Measurements from ENCODE around the gene OR8B3.
"Not testable (repeated sequence)": the region's sequence is repeated elsewhere in the genome, so short reads cannot be mapped to it uniquely, and the experiment has no call there.

Gene OR8B3, protein sequence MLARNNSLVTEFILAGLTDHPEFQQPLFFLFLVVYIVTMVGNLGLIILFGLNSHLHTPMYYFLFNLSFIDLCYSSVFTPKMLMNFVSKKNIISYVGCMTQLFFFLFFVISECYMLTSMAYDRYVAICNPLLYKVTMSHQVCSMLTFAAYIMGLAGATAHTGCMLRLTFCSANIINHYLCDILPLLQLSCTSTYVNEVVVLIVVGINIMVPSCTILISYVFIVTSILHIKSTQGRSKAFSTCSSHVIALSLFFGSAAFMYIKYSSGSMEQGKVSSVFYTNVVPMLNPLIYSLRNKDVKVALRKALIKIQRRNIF

DNA sequence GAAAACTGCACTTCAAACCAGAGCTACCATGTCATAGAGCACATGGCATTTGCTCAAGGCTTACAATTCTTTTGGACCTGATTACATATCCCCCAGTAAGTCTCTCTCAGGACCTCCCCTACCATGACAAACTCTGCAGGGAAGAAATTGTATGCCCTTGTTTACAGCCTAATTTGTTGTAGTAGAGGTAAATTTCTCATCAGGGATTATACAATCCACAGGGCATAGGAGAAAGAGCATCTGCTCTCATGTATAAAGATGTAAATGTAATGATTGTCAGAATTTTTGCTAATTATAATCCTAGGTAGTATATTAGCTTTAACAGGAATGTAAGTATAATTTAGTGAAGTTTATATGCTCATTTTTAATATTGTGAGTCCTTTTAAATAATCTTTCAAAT, at the start of gene OR8B3:
TSS of gene OR8B3 (minus strand) at position 101 of the 400 bp plus-strand sequence. CDS start 1,673 bp downstream, outside the sequence.
- DNase-seq (ENCODE audit: low spot score): no peak

GRCh38 chr11:124446916-124447315, 48.1 kb upstream of the OR8B3 start:
- DNase-seq (ENCODE audit: low spot score): no peak

DNA sequence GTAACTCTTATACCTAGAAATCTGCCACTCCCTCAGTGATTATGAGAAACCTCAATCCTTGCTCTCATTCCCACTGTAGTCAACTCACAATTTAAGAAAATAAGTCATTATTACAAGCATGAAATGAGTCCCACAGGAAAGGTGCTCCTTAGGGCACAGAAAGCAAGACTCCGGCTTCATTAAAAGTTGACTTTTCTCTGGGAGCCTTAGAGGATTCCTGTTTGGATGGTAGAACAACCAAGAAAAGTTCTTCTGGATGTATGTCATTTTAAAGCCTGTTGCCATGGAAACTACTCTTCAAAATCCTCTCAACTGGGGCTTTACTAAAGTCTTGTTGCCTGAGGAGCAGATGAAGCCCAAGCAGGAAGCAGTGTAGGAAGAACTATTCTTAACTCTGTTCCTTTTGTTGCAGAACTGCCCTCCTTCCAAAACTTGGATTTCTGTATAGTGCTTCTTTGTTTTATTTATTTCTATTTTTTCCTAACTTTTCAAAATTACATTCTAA, 46.9 kb upstream of the OR8B3 start, which contains the start of gene OR8B8:
TSS of gene OR8B8 (minus strand) at position 51 of the 505 bp plus-strand sequence. CDS start 4,611 bp downstream, outside the sequence.
- no peak for DNase-seq (ENCODE audit: low spot score)

GRCh38 chr11:124442847-124443246, 44.0 kb upstream of the OR8B3 start:
- no peak for DNase-seq (ENCODE audit: low spot score)

DNA sequence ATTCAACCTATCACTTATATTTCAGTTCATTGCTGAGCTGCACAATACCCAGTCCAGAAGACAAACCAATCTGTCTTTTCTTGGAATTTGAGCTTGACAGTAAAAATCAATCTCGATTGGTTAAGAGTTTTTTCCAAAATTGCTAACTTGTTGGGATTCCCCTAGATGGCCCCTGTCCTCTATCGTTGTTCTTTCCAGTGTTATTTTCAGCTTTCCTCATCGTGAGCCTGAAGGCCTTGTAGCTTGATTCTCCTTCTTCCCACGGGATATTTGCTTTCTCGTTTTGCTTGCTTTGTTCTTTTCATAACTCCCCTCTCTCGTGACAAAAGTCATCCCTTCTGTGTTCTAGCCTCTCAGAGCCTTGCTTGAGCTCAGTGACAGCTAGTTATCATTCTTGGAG, 43.6 kb upstream of the OR8B3 start:
- DNase-seq (ENCODE audit: low spot score): no peak

DNA sequence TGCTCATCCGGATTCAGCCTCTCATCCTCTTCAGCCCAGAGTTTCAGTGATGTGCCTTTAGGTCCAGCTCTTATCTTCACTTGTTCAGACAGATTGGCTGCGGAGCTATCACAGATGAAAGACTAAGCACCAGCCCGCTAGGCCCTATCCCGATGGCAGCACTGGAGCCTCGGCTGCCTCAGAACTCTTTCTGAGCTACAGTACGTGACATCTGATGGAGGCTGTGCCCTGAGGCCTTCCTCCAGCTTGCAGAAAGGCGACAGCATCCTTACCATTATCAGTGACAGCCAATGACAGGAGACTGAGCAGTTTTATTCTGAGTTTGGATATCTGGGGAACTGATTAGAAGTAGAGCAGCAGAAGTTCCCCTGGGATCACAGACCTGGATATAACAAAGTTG, 42.7 kb upstream of the OR8B3 start:
- DNase-seq (ENCODE audit: low spot score): no peak

- DNase-seq (ENCODE audit: low spot score): no peak
Observed at GRCh38 chr11:124441081-124441480, 42.3 kb upstream of the OR8B3 start.

DNA sequence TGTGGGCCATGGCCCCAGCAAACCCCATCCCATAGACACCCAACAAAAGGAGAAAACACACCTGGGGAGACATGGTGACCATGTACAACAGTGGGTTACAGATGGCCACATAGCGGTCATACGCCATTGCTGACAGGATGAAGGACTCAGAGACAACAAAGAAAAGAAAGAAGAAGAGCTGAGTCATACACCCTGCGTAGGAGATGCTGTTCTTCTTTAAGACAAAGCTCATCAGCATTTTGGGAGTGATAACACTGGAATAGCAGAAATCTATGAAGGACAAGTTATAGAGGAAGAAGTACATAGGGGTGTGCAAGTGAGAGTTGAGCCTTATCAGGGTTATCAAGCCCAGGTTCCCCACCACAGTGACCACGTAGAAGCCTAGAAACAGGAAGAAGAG, 41.8 kb upstream of the OR8B3 start:
- DNase-seq (ENCODE audit: low spot score): no peak

DNA sequence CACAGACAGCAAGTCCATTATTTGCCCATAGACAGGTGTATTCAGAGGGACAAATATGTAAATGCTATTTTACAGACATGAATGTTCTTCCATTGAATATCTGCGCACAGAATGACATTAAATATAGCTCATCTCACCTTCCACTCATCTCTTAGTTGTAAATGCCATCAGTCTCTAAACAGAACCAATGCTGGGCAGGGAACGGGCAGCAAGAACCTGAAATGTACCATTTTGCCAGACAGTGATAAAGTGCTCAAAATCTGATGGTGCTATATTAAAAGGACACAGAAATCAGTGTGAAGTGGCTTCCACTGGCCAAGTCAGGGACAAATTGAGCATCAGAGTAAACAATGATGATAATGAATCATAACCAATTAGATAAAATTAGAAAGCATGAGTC, 35.9 kb upstream of the OR8B3 start:
- no peak for DNase-seq (ENCODE audit: low spot score)

DNA sequence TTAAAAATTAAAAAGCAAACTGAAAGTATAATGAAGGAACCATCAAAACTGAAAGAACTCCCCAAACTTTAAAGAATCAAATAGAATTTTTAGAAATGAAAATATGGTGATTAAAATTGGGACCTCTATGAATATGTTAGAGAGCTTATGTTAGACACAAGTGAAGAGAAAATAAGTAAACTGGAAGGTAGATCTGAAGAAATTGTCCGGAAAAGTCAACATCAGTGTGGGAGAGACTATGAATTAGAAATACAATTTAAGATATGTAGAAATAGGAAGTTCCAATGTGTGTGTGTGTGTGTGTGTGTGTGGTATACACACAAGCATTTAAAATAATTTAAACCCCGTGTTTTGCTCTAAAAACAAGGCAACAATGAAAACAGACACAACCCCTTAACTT, 30.8 kb upstream of the OR8B3 start:
- no peak for DNase-seq (ENCODE audit: low spot score)

DNA sequence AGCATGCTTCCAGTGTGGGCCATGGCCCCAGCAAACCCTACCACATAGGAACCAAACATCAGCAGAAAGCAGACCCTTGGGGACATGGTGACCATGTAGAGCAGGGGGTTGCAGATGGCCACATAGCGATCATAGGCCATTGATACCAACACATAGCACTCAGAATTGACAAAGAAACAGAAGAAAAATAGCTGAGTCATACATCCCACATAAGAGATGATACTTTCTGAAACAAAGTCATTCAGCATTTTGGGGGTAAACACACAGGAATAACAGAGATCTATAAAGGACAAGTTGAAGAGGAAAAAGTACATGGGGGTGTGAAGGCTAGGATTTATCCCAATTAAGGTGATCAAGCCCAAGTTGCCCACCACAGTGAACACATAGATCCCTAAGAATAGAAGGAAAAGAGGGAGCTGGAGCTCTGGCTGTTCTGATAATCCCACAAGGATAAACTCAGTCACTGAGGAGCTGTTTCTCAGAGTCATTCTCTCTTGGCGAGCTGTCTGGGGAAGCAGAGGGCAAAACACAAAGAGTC, 25.6 kb upstream of the OR8B3 start, which contains the start of gene OR8B4:
TSS of gene OR8B4 (minus strand) at position 488 of the 538 bp plus-strand sequence. CDS start at position 488, 0 bp downstream.
- no peak for DNase-seq (ENCODE audit: low spot score)

- no peak for DNase-seq (ENCODE audit: low spot score)
Observed at GRCh38 chr11:124421043-124421442, 22.2 kb upstream of the OR8B3 start.

DNA sequence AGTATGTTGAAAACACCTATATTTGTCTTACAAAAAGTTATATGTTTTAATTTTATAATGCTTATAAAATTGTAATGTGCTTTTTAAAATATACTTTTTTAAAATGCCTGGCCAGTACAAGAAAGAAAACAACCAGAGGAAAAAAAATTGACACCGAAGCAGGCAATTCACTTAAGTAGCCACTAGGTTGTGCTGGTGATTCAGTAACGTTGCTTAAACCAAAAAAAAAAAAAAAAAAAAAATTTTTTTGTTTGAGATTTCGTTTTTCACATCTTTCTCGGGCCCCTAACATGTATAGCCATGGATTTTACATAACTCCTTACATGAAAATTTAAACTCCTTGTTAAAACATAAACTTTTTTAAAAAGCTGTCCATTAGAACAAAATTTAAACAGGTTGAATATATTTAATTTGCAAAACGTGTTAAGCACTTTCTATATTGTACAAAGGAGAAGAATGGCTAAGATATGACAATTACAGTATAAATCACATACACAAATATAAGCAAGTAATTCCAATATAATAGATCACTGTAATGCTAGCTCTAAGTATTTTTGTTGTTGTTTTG, 16.6 kb upstream of the OR8B3 start:
- peak; percentile 6 for DNase-seq (ENCODE audit: low spot score)

DNA sequence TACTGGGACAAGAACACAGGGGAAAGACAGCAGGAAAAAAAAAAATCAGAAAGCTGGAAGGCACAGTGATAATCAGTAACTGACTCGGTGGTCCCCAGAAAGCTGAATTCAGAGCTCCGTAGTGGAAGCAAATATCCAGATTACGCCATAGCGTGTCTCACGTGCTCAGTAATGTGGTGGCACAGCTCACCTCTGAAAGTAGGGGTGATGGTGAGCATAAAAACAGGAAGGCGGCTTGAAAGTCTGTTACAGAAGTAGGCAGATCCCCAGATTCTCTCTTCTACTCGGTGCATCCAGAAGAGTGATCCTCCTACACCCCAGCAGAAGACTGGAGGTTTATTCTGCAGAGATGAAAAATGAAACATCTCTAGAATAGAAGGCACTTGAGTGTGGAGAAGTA, 11.1 kb upstream of the OR8B3 start:
- no peak for DNase-seq (ENCODE audit: low spot score)

DNA sequence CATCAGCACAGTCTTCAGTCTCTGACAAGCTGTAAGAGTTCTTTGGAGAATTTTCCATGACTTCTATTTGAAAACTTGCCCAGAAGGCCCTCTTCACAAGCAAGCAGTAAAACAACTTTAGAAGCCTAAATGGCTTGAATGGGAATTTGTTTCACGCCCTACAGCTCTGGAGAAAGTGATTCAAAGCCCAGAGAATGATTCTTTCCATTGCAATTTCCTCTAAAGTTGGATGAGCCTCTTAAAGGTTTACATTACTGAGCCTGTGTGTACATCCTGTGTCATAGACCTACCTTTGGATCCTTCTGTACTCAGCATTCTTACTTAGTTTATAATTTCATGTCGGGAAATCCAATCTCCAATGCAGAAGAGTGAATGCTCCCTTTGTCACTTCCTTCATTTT, 6.8 kb upstream of the OR8B3 start:
- no peak for DNase-seq (ENCODE audit: low spot score)

- not testable (repeated sequence) for DNase-seq (ENCODE audit: low spot score)
Observed at GRCh38 chr11:124403186-124403585, 4.4 kb upstream of the OR8B3 start.

GRCh38 chr11:124402326-124402922, 3.6 kb upstream of the OR8B3 start:
- peak; percentile 36 for DNase-seq (ENCODE audit: low spot score)

DNA sequence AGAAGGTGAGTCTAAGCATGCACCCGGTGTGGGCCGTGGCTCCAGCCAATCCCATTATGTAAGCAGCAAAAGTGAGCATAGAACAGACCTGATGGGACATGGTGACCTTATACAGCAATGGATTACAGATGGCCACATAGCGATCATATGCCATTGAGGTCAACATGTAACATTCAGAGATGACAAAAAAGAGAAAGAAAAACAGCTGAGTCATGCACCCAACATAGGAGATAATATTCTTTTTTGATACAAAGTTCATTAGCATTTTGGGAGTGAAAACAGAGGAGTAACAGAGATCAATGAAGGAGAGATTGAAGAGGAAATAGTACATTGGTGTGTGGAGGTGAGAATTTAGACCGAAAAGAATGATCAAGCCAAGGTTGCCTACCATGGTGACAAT, 2.0 kb downstream of the OR8B3 start:
- DNase-seq (ENCODE audit: low spot score): not testable (repeated sequence)

DNA sequence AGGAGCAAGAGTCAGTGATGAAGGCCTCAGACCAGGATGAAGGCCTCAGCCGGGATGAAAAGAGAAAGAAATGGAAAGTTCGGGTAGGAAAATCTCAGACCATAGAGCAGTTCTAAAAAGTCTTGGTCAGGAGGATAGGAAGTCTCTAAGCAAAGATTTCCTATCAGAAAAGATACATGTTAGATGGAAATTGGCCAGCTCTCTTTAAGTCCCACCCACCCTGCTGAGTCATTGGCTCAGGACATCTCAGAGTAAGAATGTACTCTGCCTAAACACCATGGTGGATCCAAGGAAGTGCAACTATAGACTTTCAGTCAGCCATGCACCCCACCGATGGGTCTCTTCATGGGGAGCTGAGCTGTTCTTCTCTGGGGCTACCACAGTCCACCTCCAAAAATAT, 4.4 kb downstream of the OR8B3 start:
- DNase-seq (ENCODE audit: low spot score): no peak

- no peak for DNase-seq (ENCODE audit: low spot score)
Observed at GRCh38 chr11:124384399-124384798, 14.4 kb downstream of the OR8B3 start, which contains the start of gene OR8B2. TSS of gene OR8B2 (minus strand) at chr11:124384499. CDS start at chr11:124383343, 1,156 bp downstream.

DNA sequence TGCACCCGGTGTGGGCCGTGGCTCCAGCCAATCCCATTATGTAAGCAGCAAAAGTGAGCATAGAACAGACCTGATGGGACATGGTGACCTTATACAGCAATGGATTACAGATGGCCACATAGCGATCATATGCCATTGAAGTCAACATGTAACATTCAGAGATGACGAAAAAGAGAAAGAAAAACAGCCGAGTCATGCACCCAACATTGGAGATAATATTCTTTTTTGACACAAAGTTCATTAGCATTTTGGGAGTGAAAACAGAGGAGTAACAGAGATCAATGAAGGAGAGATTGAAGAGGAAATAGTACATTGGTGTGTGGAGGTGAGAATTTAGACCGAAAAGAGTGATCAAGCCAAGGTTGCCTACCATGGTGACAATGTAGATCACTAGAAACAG, 16.0 kb downstream of the OR8B3 start:
- DNase-seq (ENCODE audit: low spot score): not testable (repeated sequence)

- DNase-seq (ENCODE audit: low spot score): no peak
Observed at GRCh38 chr11:124380585-124380984, 18.2 kb downstream of the OR8B3 start.

DNA sequence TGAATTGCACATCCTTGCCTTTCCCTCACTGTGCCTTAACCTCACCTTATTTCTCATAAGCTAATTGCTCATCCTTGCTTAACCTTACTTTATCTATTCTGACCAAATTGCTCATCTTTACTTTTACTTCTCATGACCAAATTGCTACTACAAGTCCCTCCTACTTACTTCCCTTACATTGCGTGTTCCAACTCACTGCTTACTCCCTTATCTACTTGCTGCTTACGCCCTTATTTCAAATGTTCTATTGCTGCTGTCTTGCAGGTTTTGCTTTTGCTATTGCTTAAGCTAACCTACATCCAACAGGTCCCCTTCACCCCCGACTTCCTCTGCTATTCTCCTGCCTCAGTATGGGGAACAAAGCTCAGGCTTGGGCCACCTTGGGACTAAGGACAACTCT, 22.5 kb downstream of the OR8B3 start:
- DNase-seq (ENCODE audit: low spot score): no peak
